Stimulated activated CD8-positive, alpha-beta memory T cell treated with anti-CD3 and anti-CD28 coated beads, Interleukin-2, amount 100 ng/mL, for 48 hours (primary cell): ENCODE results near the gene MTFR1L.
A peak's percentile ranks its signal among the peaks of the same experiment; 100 is the strongest.

Experiments
- DNase-seq, 2 donors: peaks; one replicate each; pipeline ENCODE4 v3.0.0-alpha.2; 2020; ENCODE audit warnings: low read depth in 2 of 2

Gene MTFR1L

GRCh38 chr1:25861316-25862286, 41.8 kb downstream of the MTFR1L start:
- DNase-seq: no peak

- DNase-seq: no peak
Observed at GRCh38 chr1:25862785-25863485, 43.2 kb downstream of the MTFR1L start.

GRCh38 chr1:25863486-25864262, 43.9 kb downstream of the MTFR1L start:
- no peak for DNase-seq

- no peak for DNase-seq
Observed at GRCh38 chr1:25864434-25864833, 44.7 kb downstream of the MTFR1L start.

- DNase-seq: no peak
Observed at GRCh38 chr1:25866288-25866687, 46.5 kb downstream of the MTFR1L start.

GRCh38 chr1:25867210-25867991, 47.6 kb downstream of the MTFR1L start:
- no peak for DNase-seq

- no peak for DNase-seq
Observed at GRCh38 chr1:25869909-25870606, 50.3 kb downstream of the MTFR1L start.

GRCh38 chr1:25870614-25871013, 50.9 kb downstream of the MTFR1L start:
- no peak for DNase-seq

- no peak for DNase-seq
Observed at GRCh38 chr1:25871086-25871703, 51.4 kb downstream of the MTFR1L start.

- no peak for DNase-seq
Observed at GRCh38 chr1:25871704-25872494, 52.1 kb downstream of the MTFR1L start.

GRCh38 chr1:25872713-25873112, 53.0 kb downstream of the MTFR1L start:
- no peak for DNase-seq

- DNase-seq: no peak
Observed at GRCh38 chr1:25873120-25873519, 53.4 kb downstream of the MTFR1L start.

- DNase-seq: no peak
Observed at GRCh38 chr1:25874209-25874608, 54.5 kb downstream of the MTFR1L start.

GRCh38 chr1:25874635-25875153, 54.9 kb downstream of the MTFR1L start:
- no peak for DNase-seq

GRCh38 chr1:25875154-25875855, 55.6 kb downstream of the MTFR1L start, which contains the start of gene PAQR7:
PAQR7 (minus strand) TSS chr1:25875708; CDS start chr1:25863839, 11,869 bp downstream.
- peak; percentile 53 to 55 for DNase-seq

- peak; percentile 14 to 26 for DNase-seq
Observed at GRCh38 chr1:25875856-25876692, 56.3 kb downstream of the MTFR1L start.

- DNase-seq: no peak
Observed at GRCh38 chr1:25876693-25877077, 56.9 kb downstream of the MTFR1L start.
